Liver (tissue), 9 donors: ENCODE data around the gene MAP4K4. TPM values are rescaled to one million over a fixed set of nuclear protein-coding genes. Genes with fewer than 3 reads are reported as not detected.

Source experiments
- DNase-seq: peaks from one replicate; pipeline ENCODE4 v3.0.0-alpha.2; 2017; ENCODE audit warnings: low spot score
- H3K27ac ChIP-seq, 2 donors: one replicate each; pipeline ENCODE4 v1.7.0; 2013; ENCODE audit warnings: inconsistent platforms in 2 of 2, low read length in 2 of 2, control low read depth in 1 of 2, low read depth in 1 of 2, mild to moderate bottlenecking in 1 of 2
- H3K27me3 ChIP-seq, 4 donors: one replicate each; pipeline versions ENCODE4 v1.6.1 to v1.7.0; 2013; ENCODE audit warnings: low read length in 3 of 4, inconsistent platforms in 1 of 4, mild to moderate bottlenecking in 1 of 4, moderate library complexity in 1 of 4; ENCODE audit not compliant: control insufficient read depth in 4 of 4, insufficient read depth in 4 of 4
- H3K36me3 ChIP-seq, 4 donors: one replicate each; pipeline versions ENCODE4 v1.6.1 to v1.7.0; 2013; ENCODE audit warnings: low read length in 3 of 4, mild to moderate bottlenecking in 3 of 4, low read depth in 1 of 4, moderate library complexity in 1 of 4; ENCODE audit not compliant: control insufficient read depth in 4 of 4, insufficient read depth in 3 of 4
- H3K4me1 ChIP-seq, 4 donors: one replicate each; pipeline versions ENCODE4 v1.6.1 to v1.7.0; 2013; ENCODE audit warnings: low read length in 3 of 4, mild to moderate bottlenecking in 3 of 4, moderate library complexity in 1 of 4; ENCODE audit not compliant: control insufficient read depth in 4 of 4, insufficient read depth in 4 of 4
- H3K4me3 ChIP-seq, 3 donors: one replicate each; pipeline versions ENCODE4 v1.6.1 to v1.7.0; 2013; ENCODE audit warnings: low read length in 3 of 3, control low read depth in 1 of 3, low read depth in 1 of 3, mild to moderate bottlenecking in 1 of 3
- H3K9ac ChIP-seq, 2 donors: one replicate each; pipeline ENCODE4 v1.7.0; 2013; ENCODE audit warnings: low read length in 2 of 2, mild to moderate bottlenecking in 2 of 2, moderate library complexity in 2 of 2, control low read depth in 1 of 2, low read depth in 1 of 2
- H3K9me3 ChIP-seq, 4 donors: one replicate each; pipeline versions ENCODE4 v1.6.1 to v1.7.0; 2013; ENCODE audit warnings: low read length in 3 of 4; ENCODE audit not compliant: control insufficient read depth in 4 of 4
- ATF3 ChIP-seq: IDR thresholded peaks from 2 replicates; pipeline ENCODE4 v1.6.1; 2016; ENCODE audit warnings: antibody characterized with exemption
- CTCF ChIP-seq: fragments of 150-350 bp; IDR thresholded peaks from 2 replicates; pipeline ENCODE4 v1.5.1; 2017; ENCODE audit warnings: improper control_type of control experiment, low read depth, low read length; ENCODE audit not compliant: missing input control
- EGR1 ChIP-seq, 2 donors: IDR thresholded peaks; 2 replicates each; pipeline ENCODE4 v1.6.1; 2016 to 2018; ENCODE audit warnings: antibody characterized with exemption in 2 of 2, low read depth in 2 of 2
- FOXA1 ChIP-seq: IDR thresholded peaks from 2 replicates; pipeline ENCODE4 v1.6.1; 2016; ENCODE audit warnings: antibody characterized with exemption
- FOXA2 ChIP-seq: IDR thresholded peaks from 2 replicates; pipeline ENCODE4 v1.6.1; 2016; ENCODE audit warnings: antibody characterized with exemption
- GABPA ChIP-seq, 2 donors: IDR thresholded peaks in 1 of 2; conservative IDR thresholded peaks in 1 of 2; 2 replicates each; pipeline ENCODE4 v1.6.1; 2016; ENCODE audit warnings: antibody characterized with exemption in 2 of 2, mild to moderate bottlenecking in 1 of 2, moderate library complexity in 1 of 2
- HNF4A ChIP-seq, 2 donors: conservative IDR thresholded peaks; 2 replicates each; pipeline ENCODE4 v1.6.1; 2016; ENCODE audit warnings: antibody characterized with exemption in 2 of 2, mild to moderate bottlenecking in 2 of 2
- HNF4G ChIP-seq: IDR thresholded peaks from 2 replicates; pipeline ENCODE4 v1.6.1; 2016; ENCODE audit warnings: antibody characterized with exemption
- JUND ChIP-seq, 2 donors: IDR thresholded peaks; 2 replicates each; pipeline ENCODE4 v1.6.1; 2016; ENCODE audit warnings: antibody characterized with exemption in 2 of 2
- MAX ChIP-seq: IDR thresholded peaks from 2 replicates; pipeline ENCODE4 v1.6.1; 2016; ENCODE audit warnings: antibody characterized with exemption
- NR2F2 ChIP-seq: IDR thresholded peaks from 2 replicates; pipeline ENCODE4 v1.6.1; 2016; ENCODE audit warnings: antibody characterized with exemption
- RAD21 ChIP-seq, 2 donors: IDR thresholded peaks; 2 replicates each; pipeline ENCODE4 v1.6.1; 2016; ENCODE audit warnings: antibody characterized with exemption in 2 of 2, mild to moderate bottlenecking in 2 of 2
- REST ChIP-seq: IDR thresholded peaks from 2 replicates; pipeline ENCODE4 v1.6.1; 2016; ENCODE audit warnings: antibody characterized with exemption, mild to moderate bottlenecking
- RXRA ChIP-seq, 2 donors: IDR thresholded peaks; 2 replicates each; pipeline ENCODE4 v1.6.1; 2017 to 2018; ENCODE audit warnings: antibody characterized with exemption in 2 of 2, mild to moderate bottlenecking in 1 of 2
- SP1 ChIP-seq: IDR thresholded peaks from 2 replicates; pipeline ENCODE4 v1.6.1; 2018; ENCODE audit warnings: antibody characterized with exemption, mild to moderate bottlenecking
- TAF1 ChIP-seq: conservative IDR thresholded peaks from 2 replicates; pipeline ENCODE4 v1.6.1; 2016; ENCODE audit warnings: antibody characterized with exemption, mild to moderate bottlenecking
- YY1 ChIP-seq: IDR thresholded peaks from 2 replicates; pipeline ENCODE4 v1.6.1; 2016; ENCODE audit warnings: antibody characterized with exemption, mild to moderate bottlenecking
- WGBS: extraction: QIAGEN DNeasy Blood & Tissue Kit; methylation state at CpG from one replicate; pipeline ENCODE4 v1.1.7; 2013; 5-methylcytosine and 5-hydroxymethylcytosine counted together
- polyA plus RNA-seq, 2 donors: library from polyadenylated mRNA; stranded (reverse) in 1 of 2; unstranded in 1 of 2; fragments of 200-250 nt in 1 of 2; fragments of >200 nt in 1 of 2; fragmentation: Nextera tagmentation in 1 of 2; extraction: Ambion mirVana in 1 of 2; gene quantifications; one replicate each; pipeline versions ENCODE4 v1.2.1 to v1.2.3, GENCODE V29; 2013 to 2015
- total RNA-seq, 2 donors: library from RNA; depleted of rRNA; stranded (reverse); fragments of >200 nt; gene quantifications; one replicate each; pipeline ENCODE4 v1.2.3, GENCODE V29; 2014
- donor health status: healthy.
- donor health status: healthy.
- donor health status: healthy.
- donor health status: healthy.
- donor health status: healthy.

Gene MAP4K4
- total and polyA plus RNA-seq, 4 donors: 9.1 to 40.0 (median 23.6) TPM

GRCh38 chr2:101732199-101732598 lies 34.7 kb downstream of the MAP4K4 start:
- 91% methylated on average over 4 of the region's 4 CpGs for WGBS
- H3K4me1 ChIP-seq: peaks cover 19 to 50% (median 39%) of the 10 kb centered on the region in 4 donors

GRCh38 chr2:101732773-101733256 lies 35.3 kb downstream of the MAP4K4 start:
- Histone ChIP-seq H3K27me3 (no peaks in the 10 kb centered on the region), H3K9ac (no peak overlapping the region), H3K27ac (no peak overlapping the region), H3K36me3 (peaks cover 0 to 2% (median 0%) of the 10 kb centered on the region in 4 donors), H3K9me3 (no peaks in the 10 kb centered on the region), H3K4me1 (peaks cover 19 to 55% (median 44%) of the 10 kb centered on the region in 4 donors), H3K4me3 (no peak overlapping the region)
- WGBS: 95% methylated on average over 14 of the region's 14 CpGs
- no peak for DNase-seq
- TF ChIP-seq CTCF (no peak), RAD21 (IDR thresholded peaks at IDR 0.05) (no peak), SP1 (no peak), YY1 (no peak), MAX (no peak), FOXA2 (no peak), GABPA (IDR thresholded peaks at IDR 0.05 in 1 of 2, conservative IDR thresholded peaks at IDR 0.05 in 1 of 2) (no peak), TAF1 (no peak), FOXA1 (no peak), HNF4A (conservative IDR thresholded peaks at IDR 0.05) (no peak), EGR1 (IDR thresholded peaks at IDR 0.05; ENCODE audit: low read depth in 2 of 2) (no peak)

More at GRCh38 chr2:101732199-101732598, 34.7 kb downstream of the MAP4K4 start:
- DNase-seq: no peak
- H3K9me3 ChIP-seq: no peaks in the 10 kb centered on the region
- H3K36me3 ChIP-seq: peaks cover 0 to 2% (median 0%) of the 10 kb centered on the region in 4 donors
- no peak overlapping the region for H3K27ac ChIP-seq
- TF ChIP-seq JUND (IDR thresholded peaks at IDR 0.05): no peak
- TF ChIP-seq HNF4G: no peak
- TF ChIP-seq RAD21 (IDR thresholded peaks at IDR 0.05): no peak
- TF ChIP-seq EGR1 (IDR thresholded peaks at IDR 0.05; ENCODE audit: low read depth in 2 of 2): no peak
- TF ChIP-seq TAF1: no peak
- no peaks in the 10 kb centered on the region for H3K27me3 ChIP-seq
- H3K4me3 ChIP-seq: no peak overlapping the region
- no peak overlapping the region for H3K9ac ChIP-seq

- no peaks in the 10 kb centered on the region for H3K27me3 ChIP-seq
- no peak overlapping the region for H3K9ac ChIP-seq
- peaks cover 19 to 58% (median 46%) of the 10 kb centered on the region in 4 donors for H3K4me1 ChIP-seq
- H3K36me3 ChIP-seq: peaks cover 0 to 2% (median 0%) of the 10 kb centered on the region in 4 donors
- 55% methylated on average over 4 of the region's 4 CpGs for WGBS
- no peak overlapping the region for H3K27ac ChIP-seq
- H3K4me3 ChIP-seq: no peak overlapping the region
- no peaks in the 10 kb centered on the region for H3K9me3 ChIP-seq
- no peak for DNase-seq
- peak; percentile 22 for TF ChIP-seq FOXA2
- TF ChIP-seq JUND (IDR thresholded peaks at IDR 0.05): peak in 1 of 2 donors; percentile 26
- peak; percentile 42 for TF ChIP-seq MAX
- no peak for TF ChIP-seq TAF1
- TF ChIP-seq EGR1 (IDR thresholded peaks at IDR 0.05; ENCODE audit: low read depth in 2 of 2): no peak
- TF ChIP-seq ATF3: no peak
- peak; percentile 25 to 34 for TF ChIP-seq RAD21 (IDR thresholded peaks at IDR 0.05)
- peak; percentile 22 for TF ChIP-seq REST
- TF ChIP-seq RXRA (IDR thresholded peaks at IDR 0.05): peak; percentile 55 to 58
- no peak for TF ChIP-seq CTCF
- peak; percentile 30 for TF ChIP-seq NR2F2
- peak; percentile 38 for TF ChIP-seq YY1
These were observed 35.9 kb downstream of the MAP4K4 start for GRCh38 chr2:101733257-101733993.
